ENCODE results near the gene ITPR1. TPM values are rescaled to one million over a fixed set of nuclear protein-coding genes. Genes with fewer than 3 reads are reported as not detected.

ITPR1 gene
- total RNA-seq, 2 experiments from 2014 or later, result 84.4 to 104 TPM

DNA sequence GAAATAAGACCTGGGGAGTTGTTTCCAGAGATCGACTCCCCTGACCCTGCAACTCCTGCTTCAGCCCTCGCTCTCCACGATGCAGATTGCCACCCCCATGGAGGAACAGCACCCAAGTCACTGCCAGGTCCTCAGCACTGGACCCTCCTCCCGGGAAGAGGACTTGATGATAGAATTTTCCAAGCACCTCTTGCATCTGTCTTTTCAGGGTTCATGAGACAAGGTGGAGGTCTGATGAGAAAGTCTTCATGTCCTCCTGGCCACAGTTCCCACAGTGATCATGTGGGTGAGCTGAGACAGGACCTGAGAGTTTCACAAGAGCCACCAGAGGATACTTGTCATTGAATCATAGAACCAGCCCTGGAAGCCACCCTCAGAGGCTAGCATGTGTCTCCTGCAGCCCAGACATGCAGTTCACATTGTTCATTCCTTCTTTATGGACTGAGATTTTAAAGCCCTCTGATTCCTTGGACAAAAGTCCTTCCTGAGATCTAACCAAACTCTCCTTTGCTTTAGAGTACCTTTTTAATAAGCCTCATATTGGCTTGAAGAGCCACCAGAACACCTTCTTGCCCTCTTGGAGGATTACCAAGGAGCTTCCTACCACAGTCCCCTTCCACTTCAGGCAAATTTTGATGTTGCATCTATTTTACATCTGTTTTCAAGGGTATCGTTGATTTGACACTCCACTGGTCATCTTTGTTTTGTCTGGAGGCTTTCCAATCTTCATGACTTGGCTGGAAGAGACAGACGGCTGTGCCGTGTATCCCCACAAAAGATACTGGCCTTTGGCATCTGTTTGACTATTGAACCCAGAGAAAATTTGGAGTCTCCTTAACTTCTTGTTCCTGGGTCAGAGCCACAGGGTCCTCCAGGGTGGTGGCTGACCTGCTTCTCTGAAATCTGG is 261.3 kb downstream of the ITPR1 start:
- intact Hi-C loops (cut with micrococcal nuclease; ENCODE audit: unreplicated experiment), result no loop called here
- Histone ChIP-seq H3K9me3 (ENCODE audit: low read length) (no peaks in the 10 kb centered on the region), H3K9me2 (ENCODE audit: insufficient read depth, low read length) (no peaks in the 10 kb centered on the region), H3K27ac (ENCODE audit: low read depth, low read length, poor library complexity, severe bottlenecking) (no peak overlapping the region), H4K20me1 (ENCODE audit: insufficient read depth, low read length) (no peaks in the 10 kb centered on the region), H3K4me2 (ENCODE audit: low read length) (no peak overlapping the region), H3K36me3 (ENCODE audit: insufficient read depth, low read length) (peaks cover 21% of the 10 kb centered on the region; the same call in 1 of the 2 replicates), H3K79me2 (ENCODE audit: insufficient read depth, low read depth, low read length) (no peaks in the 10 kb centered on the region), H3K4me3 (ENCODE audit: low read depth, low read length, poor library complexity, severe bottlenecking) (no peak overlapping the region), H2AFZ (ENCODE audit: low read length) (no peak overlapping the region), H3K4me1 (ENCODE audit: insufficient read depth, low read length, poor library complexity, severe bottlenecking) (no peaks in the 10 kb centered on the region)
- ChIA-PET POLR2A (no interaction called here), CTCF (ENCODE audit: unreplicated experiment) (no interaction called here)
- TF ChIP-seq EZH2phosphoT487 (IDR thresholded peaks at IDR 0.05; ENCODE audit: borderline replicate concordance, low read depth, low read length), result no peak
- TF ChIP-seq, protein P1, sequence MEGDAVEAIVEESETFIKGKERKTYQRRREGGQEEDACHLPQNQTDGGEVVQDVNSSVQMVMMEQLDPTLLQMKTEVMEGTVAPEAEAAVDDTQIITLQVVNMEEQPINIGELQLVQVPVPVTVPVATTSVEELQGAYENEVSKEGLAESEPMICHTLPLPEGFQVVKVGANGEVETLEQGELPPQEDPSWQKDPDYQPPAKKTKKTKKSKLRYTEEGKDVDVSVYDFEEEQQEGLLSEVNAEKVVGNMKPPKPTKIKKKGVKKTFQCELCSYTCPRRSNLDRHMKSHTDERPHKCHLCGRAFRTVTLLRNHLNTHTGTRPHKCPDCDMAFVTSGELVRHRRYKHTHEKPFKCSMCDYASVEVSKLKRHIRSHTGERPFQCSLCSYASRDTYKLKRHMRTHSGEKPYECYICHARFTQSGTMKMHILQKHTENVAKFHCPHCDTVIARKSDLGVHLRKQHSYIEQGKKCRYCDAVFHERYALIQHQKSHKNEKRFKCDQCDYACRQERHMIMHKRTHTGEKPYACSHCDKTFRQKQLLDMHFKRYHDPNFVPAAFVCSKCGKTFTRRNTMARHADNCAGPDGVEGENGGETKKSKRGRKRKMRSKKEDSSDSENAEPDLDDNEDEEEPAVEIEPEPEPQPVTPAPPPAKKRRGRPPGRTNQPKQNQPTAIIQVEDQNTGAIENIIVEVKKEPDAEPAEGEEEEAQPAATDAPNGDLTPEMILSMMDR (conservative IDR thresholded peaks at IDR 0.05; ENCODE audit: low read length), result no peak
- BruUV-seq (replicated peaks), result no TSS peak
- DNase-seq (ENCODE audit: low spot score), result no peak

DNA sequence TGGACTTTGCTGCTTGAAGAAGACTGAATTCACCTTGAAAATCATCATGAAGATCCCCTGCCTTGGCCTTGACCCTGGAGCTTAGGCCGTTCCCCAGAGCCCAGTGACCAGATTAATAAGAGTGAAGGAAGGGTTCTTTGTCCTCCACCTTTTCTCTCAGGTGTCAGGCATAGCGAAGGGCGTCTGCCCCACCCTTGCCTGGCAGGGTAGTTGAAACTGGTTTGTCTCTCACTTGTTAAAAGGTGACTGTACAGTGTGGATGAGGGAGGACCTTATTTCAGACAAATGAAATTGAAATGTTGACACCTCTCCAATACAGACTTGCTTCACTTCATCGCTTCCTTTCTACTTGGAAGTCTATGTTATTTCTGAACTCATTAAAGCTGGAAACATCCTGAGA is 262.4 kb downstream of the ITPR1 start:
- intact Hi-C loops (cut with micrococcal nuclease; ENCODE audit: unreplicated experiment), result no loop called here
- Histone ChIP-seq H3K4me2 (ENCODE audit: low read length) (no peak overlapping the region), H3K9me2 (ENCODE audit: insufficient read depth, low read length) (no peaks in the 10 kb centered on the region), H2AFZ (ENCODE audit: low read length) (no peak overlapping the region), H3K9me3 (ENCODE audit: low read length) (no peaks in the 10 kb centered on the region), H4K20me1 (ENCODE audit: insufficient read depth, low read length) (no peaks in the 10 kb centered on the region), H3K27ac (ENCODE audit: low read depth, low read length, poor library complexity, severe bottlenecking) (no peak overlapping the region), H3K4me1 (ENCODE audit: insufficient read depth, low read length, poor library complexity, severe bottlenecking) (no peaks in the 10 kb centered on the region), H3K4me3 (ENCODE audit: low read depth, low read length, poor library complexity, severe bottlenecking) (no peak overlapping the region), H3K36me3 (ENCODE audit: insufficient read depth, low read length) (peaks cover 17% of the 10 kb centered on the region; the same call in 1 of the 2 replicates), H3K79me2 (ENCODE audit: insufficient read depth, low read depth, low read length) (no peaks in the 10 kb centered on the region)
- no TSS peak for BruUV-seq (replicated peaks)
- DNase-seq (ENCODE audit: low spot score), result no peak
- ChIA-PET POLR2A (no interaction called here), CTCF (ENCODE audit: unreplicated experiment) (no interaction called here)
- TF ChIP-seq, protein P1 (conservative IDR thresholded peaks at IDR 0.05; ENCODE audit: low read length), result no peak
- TF ChIP-seq EZH2phosphoT487 (IDR thresholded peaks at IDR 0.05; ENCODE audit: borderline replicate concordance, low read depth, low read length), result no peak
